Erythroblast (primary cell): ENCODE results near the gene BICRA.

Experiments used
- GATA1 ChIP-seq: IDR thresholded peaks from 2 replicates; pipeline ENCODE4 v1.6.1; 2011; ENCODE audit warnings: low read depth, mild to moderate bottlenecking, control low read depth, low read length, moderate library complexity
- POLR2A ChIP-seq: IDR thresholded peaks from 2 replicates; pipeline ENCODE4 v1.6.1; 2011; ENCODE audit warnings: mild to moderate bottlenecking, low read length

DNA sequence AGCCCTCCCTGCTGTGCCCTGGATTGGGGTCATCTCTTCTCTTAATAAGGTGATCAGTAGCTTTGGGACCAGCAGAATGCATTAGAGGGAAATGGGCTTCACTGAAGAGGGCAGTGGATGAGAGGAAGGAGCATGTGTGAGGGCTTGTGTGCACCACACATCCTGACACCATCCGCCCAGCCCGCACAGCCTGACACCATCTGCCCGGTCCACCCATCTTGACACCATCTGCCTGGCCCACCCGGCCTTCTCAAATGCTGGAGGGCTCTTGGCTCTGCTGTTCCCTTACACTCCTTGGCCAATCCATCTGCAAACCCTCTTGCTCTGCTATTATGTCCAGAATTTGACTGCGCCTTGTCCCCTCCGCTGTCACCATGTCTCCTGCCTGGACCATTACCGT lies 41.8 kb downstream of the BICRA start:
- TF ChIP-seq POLR2A (no peak), GATA1 (no peak)
